H1 (cell line): ENCODE data around the gene SGMS1. TPM values are rescaled to one million over a fixed set of nuclear protein-coding genes. Genes with fewer than 3 reads are reported as not detected.
A peak's percentile ranks its signal among the peaks of the same experiment; 100 is the strongest.

ENCODE experiments used
- CTCF ChIA-PET: fragments of 300-600 bp; sonication (Branson Sonifier 250); formaldehyde crosslinking; loops from one replicate; lab custom pipeline; 2021; ENCODE audit not compliant: partially characterized antibody; lab: Charles Lee
- POLR2A ChIA-PET: fragments of 300-600 bp; sonication (Branson Sonifier 250); formaldehyde crosslinking; loops from one replicate; lab custom pipeline; 2021; ENCODE audit warnings: inconsistent platforms; ENCODE audit not compliant: partially characterized antibody; lab: Charles Lee
- DNase-seq, 2 experiments: peaks; one replicate each; pipeline versions ENCODE4 v3.0.0 to v3.0.0-alpha.2; 2010 to 2022; ENCODE audit warnings: low spot score in 2 of 2, low read depth in 1 of 2, mixed read lengths in 1 of 2
- FAIRE-seq: peaks from 2 replicates; lab custom pipeline; 2011; peaks lifted over from hg19 to GRCh38; lab: Jason Lieb, UNC
- H2AFZ ChIP-seq: 2 replicates; pipeline ENCODE4 v1.8.1; 2012; ENCODE audit warnings: low read length, inconsistent platforms
- H2AK5ac ChIP-seq: 2 replicates; pipeline ENCODE4 v1.6.1; 2013; ENCODE audit warnings: low read depth, low read length
- H2BK120ac ChIP-seq: replicated peaks from 2 replicates; pipeline ENCODE3; 2013; ENCODE audit warnings: low read depth, low read length, inconsistent platforms
- H2BK12ac ChIP-seq: 2 replicates; pipeline ENCODE4 v1.6.1; 2013; ENCODE audit warnings: low read depth, low read length
- H2BK15ac ChIP-seq: 2 replicates; pipeline ENCODE4 v1.6.1; 2013; ENCODE audit warnings: low read length
- H2BK20ac ChIP-seq: 2 replicates; pipeline ENCODE4 v1.6.1; 2013; ENCODE audit warnings: low read length
- H2BK5ac ChIP-seq: 2 replicates; pipeline ENCODE4 v1.6.1; 2013; ENCODE audit warnings: low read depth, low read length
- H3K14ac ChIP-seq: 2 replicates; pipeline ENCODE4 v1.6.1; 2013; ENCODE audit warnings: inconsistent platforms; ENCODE audit not compliant: insufficient read length
- H3K18ac ChIP-seq: 2 replicates; pipeline ENCODE4 v1.6.1; 2013; ENCODE audit warnings: low read length; ENCODE audit errors: extremely low read depth
- H3K23ac ChIP-seq: 2 replicates; pipeline ENCODE4 v1.6.1; 2013; ENCODE audit warnings: inconsistent platforms; ENCODE audit not compliant: insufficient read length
- H3K23me2 ChIP-seq: 2 replicates; pipeline ENCODE4 v1.6.1; 2013; ENCODE audit warnings: low read depth, low read length
- H3K27ac ChIP-seq: 2 replicates; pipeline ENCODE4 v1.6.1; 2011; ENCODE audit warnings: low read depth, low read length, inconsistent platforms
- H3K27me3 ChIP-seq, 4 experiments: replicated peaks in 1 of 4; 1 replicate in 1 of 4; 2 replicates in 3 of 4; pipeline versions ENCODE4 v1.6.1 to v1.8.1; 2011 to 2013; ENCODE audit warnings: low read length in 3 of 4, mild to moderate bottlenecking in 3 of 4, inconsistent platforms in 2 of 4, mixed read lengths in 2 of 4, moderate library complexity in 1 of 4; ENCODE audit not compliant: control insufficient read depth in 3 of 4, insufficient read depth in 3 of 4; ENCODE audit errors: extremely low read depth in 1 of 4
- H3K36me3 ChIP-seq, 4 experiments: 2 replicates each; pipeline versions ENCODE4 v1.6.1 to v1.8.1; 2011 to 2013; ENCODE audit warnings: mild to moderate bottlenecking in 4 of 4, low read length in 3 of 4, moderate library complexity in 2 of 4, control low read depth in 1 of 4, inconsistent platforms in 1 of 4; ENCODE audit not compliant: insufficient read depth in 4 of 4, control insufficient read depth in 2 of 4
- H3K4ac ChIP-seq: replicated peaks from 2 replicates; pipeline ENCODE3; 2013; ENCODE audit warnings: low read length, low read depth, mixed read lengths, inconsistent platforms; ENCODE audit not compliant: insufficient read length
- H3K4me1 ChIP-seq, 4 experiments: replicated peaks in 1 of 4; 1 replicate in 1 of 4; 2 replicates in 3 of 4; pipeline versions ENCODE4 v1.6.1 to v1.8.1; 2011 to 2013; ENCODE audit warnings: low read length in 3 of 4, inconsistent platforms in 2 of 4, mixed read lengths in 1 of 4; ENCODE audit not compliant: insufficient read depth in 4 of 4, control insufficient read depth in 3 of 4
- H3K4me2 ChIP-seq, 2 experiments: 2 replicates each; pipeline versions ENCODE4 v1.6.1 to v1.8.1; 2011 to 2013; ENCODE audit warnings: low read depth in 2 of 2, low read length in 2 of 2, control low read depth in 1 of 2, inconsistent platforms in 1 of 2, mild to moderate bottlenecking in 1 of 2; ENCODE audit not compliant: insufficient read depth in 1 of 2
- H3K4me3 ChIP-seq, 4 experiments: fragments of 200-600, 300-600 bp in 1 of 4; sonication (generic), shearing (Covaris generic), sonication (Bioruptor Twin) in 1 of 4; 2 replicates each; pipeline versions ENCODE4 v1.5.1 to v1.8.1; 2011 to 2016; ENCODE audit warnings: low read length in 4 of 4, low read depth in 3 of 4, control low read depth in 2 of 4, inconsistent platforms in 2 of 4, mild to moderate bottlenecking in 2 of 4, mixed read lengths in 1 of 4, moderate library complexity in 1 of 4; ENCODE audit not compliant: insufficient read depth in 2 of 4; ENCODE audit errors: extremely low read depth in 1 of 4
- H3K56ac ChIP-seq: replicated peaks from 2 replicates; pipeline ENCODE3; 2013; ENCODE audit warnings: low read depth, mild to moderate bottlenecking, mixed read lengths, low read length, inconsistent platforms; ENCODE audit not compliant: insufficient read length
- H3K79me1 ChIP-seq: 2 replicates; pipeline ENCODE4 v1.6.1; 2013; ENCODE audit warnings: low read depth, low read length, control low read depth
- H3K79me2 ChIP-seq, 2 experiments: 2 replicates each; pipeline versions ENCODE4 v1.6.1 to v1.8.1; 2012 to 2013; ENCODE audit warnings: low read length in 2 of 2, mild to moderate bottlenecking in 2 of 2, inconsistent platforms in 1 of 2; ENCODE audit not compliant: insufficient read depth in 2 of 2, control insufficient read depth in 1 of 2
- H3K9ac ChIP-seq, 4 experiments: replicated peaks in 1 of 4; 1 replicate in 1 of 4; 2 replicates in 3 of 4; pipeline versions ENCODE4 v1.6.1 to v1.8.1; 2011 to 2013; ENCODE audit warnings: low read depth in 3 of 4, low read length in 3 of 4, control low read depth in 2 of 4, mild to moderate bottlenecking in 2 of 4, moderate library complexity in 2 of 4, inconsistent platforms in 1 of 4; ENCODE audit errors: extremely low read depth in 1 of 4
- H3K9me3 ChIP-seq, 2 experiments: 2 replicates each; pipeline versions ENCODE4 v1.6.1 to v1.8.1; 2012 to 2013; ENCODE audit warnings: mild to moderate bottlenecking in 2 of 2, moderate library complexity in 2 of 2, control low read depth in 1 of 2, inconsistent platforms in 1 of 2, low read depth in 1 of 2, low read length in 1 of 2, mixed read lengths in 1 of 2; ENCODE audit not compliant: insufficient read depth in 2 of 2
- H4K20me1 ChIP-seq, 2 experiments: replicated peaks in 1 of 2; 2 replicates each; pipeline versions ENCODE3 to v1.8.1; 2011 to 2013; ENCODE audit warnings: inconsistent platforms in 2 of 2, low read length in 2 of 2, mild to moderate bottlenecking in 1 of 2; ENCODE audit not compliant: insufficient read depth in 2 of 2, control insufficient read depth in 1 of 2
- H4K5ac ChIP-seq: 2 replicates; pipeline ENCODE4 v1.6.1; 2013; ENCODE audit warnings: low read length, low read depth, mixed read lengths, inconsistent platforms; ENCODE audit not compliant: insufficient read length
- H4K8ac ChIP-seq: 2 replicates; pipeline ENCODE4 v1.8.0; 2013; ENCODE audit warnings: mild to moderate bottlenecking, moderate library complexity, low read length, inconsistent platforms; ENCODE audit not compliant: insufficient read depth; ENCODE audit errors: extremely low read depth
- H4K91ac ChIP-seq: replicated peaks from 2 replicates; pipeline ENCODE3; 2013; ENCODE audit warnings: low read length, mixed read lengths, inconsistent platforms; ENCODE audit not compliant: insufficient read length
- BACH1 ChIP-seq: IDR thresholded peaks from 2 replicates; pipeline ENCODE4 v1.6.1; 2012; ENCODE audit warnings: low read length, improper control_type of control experiment
- CBX8 ChIP-seq: fragments of 300-800, 300-1000 bp; sonication (generic); IDR thresholded peaks from 2 replicates; pipeline ENCODE4 v1.7.1; 2016; ENCODE audit warnings: low read depth, low read length, borderline replicate concordance
- CHD1 ChIP-seq: IDR thresholded peaks from 2 replicates; pipeline ENCODE4 v1.6.1; 2012; ENCODE audit warnings: low read depth, low read length, improper control_type of control experiment
- EGR1 ChIP-seq: IDR thresholded peaks from 2 replicates; pipeline ENCODE4 v1.6.1; 2011; ENCODE audit warnings: low read depth, low read length, borderline replicate concordance
- EP300 ChIP-seq, 2 experiments: IDR thresholded peaks; 1 replicate in 1 of 2; 2 replicates in 1 of 2; pipeline ENCODE4 v1.6.1; 2011 to 2012; ENCODE audit warnings: low read depth in 2 of 2, low read length in 2 of 2, mild to moderate bottlenecking in 2 of 2, borderline replicate concordance in 1 of 2, inconsistent platforms in 1 of 2, moderate library complexity in 1 of 2
- GABPA ChIP-seq: IDR thresholded peaks from 2 replicates; pipeline ENCODE4 v1.6.1; 2011; ENCODE audit warnings: mild to moderate bottlenecking, low read length, moderate library complexity, borderline replicate concordance; ENCODE audit not compliant: insufficient read depth
- HDAC2 ChIP-seq, 2 experiments: fragments of 300-600 bp in 1 of 2; sonication (generic) in 1 of 2; IDR thresholded peaks; 2 replicates each; pipeline ENCODE4 v1.6.1; 2011 to 2012; ENCODE audit warnings: low read depth in 2 of 2, low read length in 2 of 2, mild to moderate bottlenecking in 2 of 2, moderate library complexity in 2 of 2, borderline replicate concordance in 1 of 2, inconsistent platforms in 1 of 2
- RAD21 ChIP-seq, 2 experiments: IDR thresholded peaks in 1 of 2; conservative IDR thresholded peaks in 1 of 2; 2 replicates each; pipeline ENCODE4 v1.6.1; 2011; ENCODE audit warnings: low read depth in 2 of 2, low read length in 2 of 2, improper control_type of control experiment in 1 of 2, inconsistent platforms in 1 of 2, mild to moderate bottlenecking in 1 of 2, moderate library complexity in 1 of 2
- TAF7 ChIP-seq: optimal IDR thresholded peaks from 2 replicates; pipeline ENCODE3; 2011; ENCODE audit warnings: low read depth, mild to moderate bottlenecking, inconsistent platforms, low read length, moderate library complexity, borderline replicate concordance
- TBP ChIP-seq: IDR thresholded peaks from 2 replicates; pipeline ENCODE4 v1.6.1; 2011; ENCODE audit warnings: low read depth, low read length, improper control_type of control experiment
- WGBS, 2 experiments: shearing (Covaris generic) in 1 of 2; methylation state at CpG; one replicate each; pipeline versions ENCODE4 v1.1.6 to v1.1.7; 2013 to 2015; ENCODE audit warnings: low lambda C conversion rate in 2 of 2, mixed read lengths in 2 of 2, inconsistent platforms in 1 of 2, low coverage in 1 of 2, missing lambda C conversion rate in 1 of 2; ENCODE audit not compliant: insufficient replicate concordance in 2 of 2, insufficient coverage in 1 of 2, insufficient read length in 1 of 2; ENCODE audit errors: extremely low coverage in 1 of 2, missing lambda C conversion rate in 1 of 2; 5-methylcytosine and 5-hydroxymethylcytosine counted together
- polyA plus RNA-seq, 7 experiments: library from polyadenylated mRNA; depleted of rRNA in 3 of 7; stranded (reverse) in 5 of 7; unstranded in 2 of 7; fragments of >200 nt in 5 of 7; fragments of 200-250 nt in 2 of 7; gene quantifications; 1 replicate in 5 of 7; 2 replicates in 1 of 7; 4 replicates in 1 of 7; pipeline versions ENCODE4 v1.2.1 to v1.2.3, GENCODE V29; 2011 to 2013; ENCODE audit warnings: missing spikeins in 2 of 7, mixed read lengths in 2 of 7
- total RNA-seq: library from RNA; stranded (reverse); fragmentation: NEBNext Ultra II Directional; extraction: Animal tissue kit (Norgen Biotek cat#: 25700); gene quantifications from 2 replicates; pipeline ENCODE4 v1.2.1, GENCODE V29; 2021

Gene SGMS1
- total and polyA plus RNA-seq, 2 of the 8 experiments (the other 6 are each of a cell fraction or from before 2014, with no cell fraction given): 6.0 to 15.6 TPM

- H3K4me3 ChIP-seq: peak overlapping the region; percentile 65 to 88 (median 76)
- no peak overlapping the region for H2AK5ac ChIP-seq
- ChIA-PET POLR2A (interaction anchor here (0.5 to 2.0 kb wide), 6 partner anchors 8 to 63 kb away, joined by 3 to 5 read pairs (median 3); no protein-coding TSS in a partner anchor), CTCF (interaction anchor here (0.6 to 3.2 kb wide), 15 partner anchors 8 to 1705 kb away, joined by 3 to 19 read pairs (median 5); no protein-coding TSS in a partner anchor)
- no peak overlapping the region for H3K27ac ChIP-seq
- H3K4me2 ChIP-seq: peak overlapping the region; percentile 88 to 100
- H3K56ac ChIP-seq: no peak overlapping the region
- H3K36me3 ChIP-seq: no peaks in the 10 kb centered on the region
- peaks cover 0 to 49% of the 10 kb centered on the region in 2 experiments; a peak in 3 of 4 replicates for H3K79me2 ChIP-seq
- no peak overlapping the region for H2BK20ac ChIP-seq
- H2BK15ac ChIP-seq: no peak overlapping the region
- FAIRE-seq: peak; percentile 39
- no peak overlapping the region for H2BK120ac ChIP-seq
- WGBS, 2 experiments: 7% methylated on average over 21 of the region's 21 CpGs; no CpG with 5 or more reads in 1 of the 2 experiments
- H2BK5ac ChIP-seq: no peak overlapping the region
- H3K27me3 ChIP-seq: no peaks in the 10 kb centered on the region; a peak in 1 of 7 replicates
- peaks cover 2 to 10% of the 10 kb centered on the region in 2 experiments for H4K20me1 ChIP-seq
- no peak overlapping the region for H2BK12ac ChIP-seq
- no peak overlapping the region for H4K5ac ChIP-seq
- H3K4ac ChIP-seq: no peak overlapping the region
- H4K8ac ChIP-seq: no peak overlapping the region
- peaks cover 11 to 23% (median 20%) of the 10 kb centered on the region in 4 experiments for H3K4me1 ChIP-seq
- DNase-seq: peak in 1 of 2 experiments; percentile 59
- no peak overlapping the region for H3K14ac ChIP-seq
- peak overlapping the region in 2 of 4 experiments; percentile 11 to 12; a peak in 3 of 7 replicates for H3K9ac ChIP-seq
- H3K18ac ChIP-seq: no peak overlapping the region; the same call in 1 of the 2 replicates
- peaks cover 17% of the 10 kb centered on the region for H3K23me2 ChIP-seq
- no peak overlapping the region for H2AFZ ChIP-seq
- no peak overlapping the region for H4K91ac ChIP-seq
- no peaks in the 10 kb centered on the region for H3K9me3 ChIP-seq
- H3K79me1 ChIP-seq: peaks cover 2% of the 10 kb centered on the region; the same call in 1 of the 2 replicates
- no peak overlapping the region for H3K23ac ChIP-seq
- TF ChIP-seq GABPA: no peak
- peak in 1 of 2 experiments; percentile 28; a peak in 2 of 4 replicates for TF ChIP-seq RAD21 (IDR thresholded peaks at IDR 0.05 in 1 of 2, conservative IDR thresholded peaks at IDR 0.05 in 1 of 2; ENCODE audit: low read depth in 2 of 2, low read length in 2 of 2)
- TF ChIP-seq HDAC2 (IDR thresholded peaks at IDR 0.05; ENCODE audit: borderline replicate concordance in 1 of 2, low read depth in 2 of 2, low read length in 2 of 2): no peak
- TF ChIP-seq EGR1: no peak
- TF ChIP-seq TAF7: no peak
- no peak for TF ChIP-seq TBP
- no peak for TF ChIP-seq CBX8
- no peak for TF ChIP-seq EP300 (IDR thresholded peaks at IDR 0.05; ENCODE audit: borderline replicate concordance in 1 of 2, low read depth in 2 of 2, low read length in 2 of 2)
- no peak for TF ChIP-seq BACH1
- TF ChIP-seq CHD1: no peak
These were observed 1.6 kb downstream of the SGMS1 start for GRCh38 chr10:50621968-50622705.
